LHCN-M2 (cell line): ENCODE measurements around the gene CPED1. TPM values are rescaled to one million over a fixed set of nuclear protein-coding genes. Genes with fewer than 3 reads are reported as not detected.
"Not testable (repeated sequence)": the region's sequence is repeated elsewhere in the genome, so short reads cannot be mapped to it uniquely, and the experiment has no call there.

Source experiments
- DNase-seq: peaks from one replicate; pipeline ENCODE4 v3.0.0-alpha.2; 2012; ENCODE audit warnings: low read depth
- total RNA-seq: library from RNA; depleted of rRNA; stranded (reverse); fragments of >200 nt; gene quantifications from 2 replicates; pipeline ENCODE4 v1.2.3, GENCODE V29; 2014

The CPED1 gene
- total RNA-seq, 1 experiment from 2014 or later, result 75.8 TPM

GRCh38 chr7:121235201-121235600, 246.7 kb downstream of the CPED1 start:
- DNase-seq, result peak; percentile 22

- no peak for DNase-seq
Observed at GRCh38 chr7:121237601-121238000, 249.1 kb downstream of the CPED1 start.

- DNase-seq, result peak; percentile 97
Observed at GRCh38 chr7:121244120-121244870, 255.8 kb downstream of the CPED1 start.

GRCh38 chr7:121251367-121251766, 262.9 kb downstream of the CPED1 start:
- DNase-seq, result not testable (repeated sequence)

- DNase-seq, result not testable (repeated sequence)
Observed at GRCh38 chr7:121252523-121253235, 264.2 kb downstream of the CPED1 start.

- DNase-seq, result no peak
Observed at GRCh38 chr7:121259826-121260225, 271.3 kb downstream of the CPED1 start.

GRCh38 chr7:121261207-121261884, 272.8 kb downstream of the CPED1 start:
- no peak for DNase-seq

GRCh38 chr7:121262221-121262620, 273.7 kb downstream of the CPED1 start:
- DNase-seq, result no peak

GRCh38 chr7:121262969-121263368, 274.5 kb downstream of the CPED1 start:
- DNase-seq, result no peak

- DNase-seq, result no peak
Observed at GRCh38 chr7:121266307-121266894, 277.9 kb downstream of the CPED1 start.

GRCh38 chr7:121267612-121268011, 279.1 kb downstream of the CPED1 start:
- no peak for DNase-seq

GRCh38 chr7:121269798-121270197, 281.3 kb downstream of the CPED1 start:
- no peak for DNase-seq

- DNase-seq, result no peak
Observed at GRCh38 chr7:121271098-121271497, 282.6 kb downstream of the CPED1 start.

GRCh38 chr7:121271916-121272315, 283.4 kb downstream of the CPED1 start:
- no peak for DNase-seq

GRCh38 chr7:121272676-121273075, 284.2 kb downstream of the CPED1 start:
- DNase-seq, result no peak

GRCh38 chr7:121273467-121274167, 285.1 kb downstream of the CPED1 start:
- peak; percentile 32 for DNase-seq

GRCh38 chr7:121274467-121274866, 286.0 kb downstream of the CPED1 start:
- no peak for DNase-seq

- no peak for DNase-seq
Observed at GRCh38 chr7:121275204-121275603, 286.7 kb downstream of the CPED1 start.

- DNase-seq, result no peak
Observed at GRCh38 chr7:121276313-121276712, 287.8 kb downstream of the CPED1 start.

GRCh38 chr7:121278120-121279021, 289.9 kb downstream of the CPED1 start:
- DNase-seq, result peak; percentile 77
